Measurements from ENCODE around the gene JAM2. TPM values are rescaled to one million over a fixed set of nuclear protein-coding genes. Genes with fewer than 3 reads are reported as not detected.
"Not testable (repeated sequence)": the region's sequence is repeated elsewhere in the genome, so short reads cannot be mapped to it uniquely, and the experiment has no call there.

The JAM2 gene
- total and polyA plus RNA-seq, 2 donors = 1.9 to 8.6 TPM

DNA sequence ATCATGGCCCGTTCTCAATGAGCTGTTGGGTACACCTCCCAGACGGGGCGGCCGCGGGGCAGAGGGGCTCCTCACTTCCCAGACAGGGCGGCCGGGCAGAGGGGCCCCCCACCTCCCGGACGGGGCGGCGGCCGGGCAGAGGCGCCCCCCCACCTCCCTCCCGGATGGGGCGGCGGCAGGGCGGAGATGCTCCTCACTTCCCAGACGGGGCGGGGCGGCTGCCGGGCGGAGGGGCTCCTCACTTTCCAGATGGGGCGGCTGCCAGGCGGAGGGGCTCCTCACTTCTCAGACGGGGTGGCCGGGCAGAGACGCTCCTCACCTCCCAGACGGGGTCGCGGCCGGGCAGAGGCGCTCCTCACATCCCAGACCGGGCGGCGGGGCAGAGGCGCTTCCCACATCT is 56.4 kb downstream of the JAM2 start:
- not testable (repeated sequence) for DNase-seq (ENCODE audit: low read depth in 6 of 9, low spot score in 9 of 9); H3K4me3 ChIP-seq (ENCODE audit: low read length in 2 of 2); H3K27me3 ChIP-seq (ENCODE audit: control insufficient read depth in 2 of 2, insufficient read depth in 1 of 2, low read length in 1 of 2); H3K36me3 ChIP-seq (ENCODE audit: control insufficient read depth in 2 of 2, insufficient read depth in 2 of 2, low read length in 1 of 2); H3K4me1 ChIP-seq (ENCODE audit: control insufficient read depth in 2 of 2, insufficient read depth in 2 of 2, low read length in 2 of 2); H3K9me3 ChIP-seq (ENCODE audit: control insufficient read depth in 2 of 2, insufficient read depth in 1 of 2, low read length in 1 of 2); H3K27ac ChIP-seq (ENCODE audit: low read depth in 1 of 2, low read length in 1 of 2)
- 92% methylated on average over 35 of the region's 36 CpGs for WGBS

DNA sequence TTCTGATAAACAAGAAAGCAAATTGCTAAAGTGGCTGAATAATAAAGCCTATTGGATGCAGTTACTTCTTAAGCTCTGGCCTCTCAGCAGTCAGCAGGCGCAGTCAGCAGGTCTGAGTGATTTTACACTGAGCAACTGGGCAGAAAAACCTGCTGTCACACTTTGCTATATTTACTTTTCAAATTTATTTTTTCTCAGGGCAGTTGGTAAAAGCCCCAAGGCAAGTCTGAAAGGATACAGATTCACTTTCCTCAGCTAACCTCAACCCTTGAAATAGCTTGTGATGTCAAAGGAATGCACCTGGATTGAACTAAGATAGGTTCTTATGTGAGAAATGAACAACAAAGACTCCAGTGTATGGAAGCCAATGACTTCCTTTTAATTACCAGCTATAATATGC is 61.7 kb downstream of the JAM2 start:
- Histone ChIP-seq H3K27me3 (ENCODE audit: control insufficient read depth in 2 of 2, insufficient read depth in 1 of 2, low read length in 1 of 2) (no peaks in the 10 kb centered on the region), H3K27ac (ENCODE audit: low read depth in 1 of 2, low read length in 1 of 2) (no peak overlapping the region), H3K36me3 (ENCODE audit: control insufficient read depth in 2 of 2, insufficient read depth in 2 of 2, low read length in 1 of 2) (no peaks in the 10 kb centered on the region), H3K4me3 (ENCODE audit: low read length in 2 of 2) (no peak overlapping the region), H3K4me1 (ENCODE audit: control insufficient read depth in 2 of 2, insufficient read depth in 2 of 2, low read length in 2 of 2) (no peaks in the 10 kb centered on the region), H3K9me3 (ENCODE audit: control insufficient read depth in 2 of 2, insufficient read depth in 1 of 2, low read length in 1 of 2) (peaks cover 0 to 4% of the 10 kb centered on the region in 2 donors)
- 97% methylated on average over 1 of the region's 1 CpG for WGBS
- DNase-seq (ENCODE audit: low read depth in 6 of 9, low spot score in 9 of 9) = no peak

DNA sequence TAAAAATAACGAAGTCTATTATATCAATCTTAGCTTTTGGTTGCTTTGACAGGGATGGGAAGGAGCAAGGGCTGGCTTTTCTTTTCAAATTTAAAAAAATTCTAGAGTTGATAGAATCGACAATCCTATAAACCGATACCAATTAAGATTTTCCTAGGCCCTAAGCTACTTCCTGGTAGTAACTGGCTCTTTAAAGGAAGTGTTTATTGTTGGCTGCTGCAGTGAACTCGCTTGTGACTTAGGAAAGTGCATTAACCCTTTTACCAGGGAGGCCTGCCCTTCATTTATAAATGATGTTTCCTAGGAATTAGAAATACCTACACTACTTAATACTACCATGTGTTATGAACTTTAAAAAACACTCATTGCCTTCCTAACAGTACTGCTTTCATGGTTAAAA is 62.5 kb downstream of the JAM2 start:
- Histone ChIP-seq H3K36me3 (ENCODE audit: control insufficient read depth in 2 of 2, insufficient read depth in 2 of 2, low read length in 1 of 2) (no peaks in the 10 kb centered on the region), H3K4me1 (ENCODE audit: control insufficient read depth in 2 of 2, insufficient read depth in 2 of 2, low read length in 2 of 2) (no peaks in the 10 kb centered on the region), H3K27me3 (ENCODE audit: control insufficient read depth in 2 of 2, insufficient read depth in 1 of 2, low read length in 1 of 2) (no peaks in the 10 kb centered on the region), H3K27ac (ENCODE audit: low read depth in 1 of 2, low read length in 1 of 2) (no peak overlapping the region), H3K9me3 (ENCODE audit: control insufficient read depth in 2 of 2, insufficient read depth in 1 of 2, low read length in 1 of 2) (no peaks in the 10 kb centered on the region), H3K4me3 (ENCODE audit: low read length in 2 of 2) (no peak overlapping the region)
- WGBS = 92% methylated on average over 4 of the region's 4 CpGs
- no peak for DNase-seq (ENCODE audit: low read depth in 6 of 9, low spot score in 9 of 9)

DNA sequence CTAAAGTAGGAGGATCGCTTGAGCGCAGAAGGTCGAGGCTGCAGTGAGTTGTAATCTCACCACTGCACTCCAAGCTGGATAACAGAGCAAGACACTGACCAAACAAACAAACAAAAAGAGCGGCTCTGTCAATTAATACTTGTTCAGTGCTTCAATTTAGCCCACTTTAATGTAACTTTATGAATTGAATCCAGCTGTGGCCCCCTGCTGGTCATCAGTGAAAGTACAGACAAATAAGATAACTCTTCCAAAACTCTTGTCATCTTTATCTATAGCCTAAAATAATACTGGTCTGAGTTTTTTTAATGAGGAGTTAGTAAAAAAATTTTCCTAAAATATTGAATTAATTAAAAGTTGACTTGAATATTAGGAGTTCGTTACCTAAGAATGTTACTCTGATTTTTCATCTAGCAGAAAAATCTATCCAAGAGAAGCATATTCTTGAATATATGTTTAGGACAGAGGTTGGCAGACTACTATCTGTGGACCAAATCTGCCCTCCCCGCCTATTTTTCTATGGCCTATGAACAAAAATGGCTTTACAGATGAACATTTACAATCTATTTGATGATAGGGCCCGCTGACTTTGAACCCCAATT is 69.5 kb downstream of the JAM2 start:
- WGBS = 79% methylated on average over 7 of the region's 7 CpGs
- no peaks in the 10 kb centered on the region for H3K9me3 ChIP-seq (ENCODE audit: control insufficient read depth in 2 of 2, insufficient read depth in 1 of 2, low read length in 1 of 2)
- DNase-seq (ENCODE audit: low read depth in 6 of 9, low spot score in 9 of 9) = peak in 8 of 9 donors; percentile 3 to 48 (median 14)
- H3K4me3 ChIP-seq (ENCODE audit: low read length in 2 of 2) = no peak overlapping the region
- H3K4me1 ChIP-seq (ENCODE audit: control insufficient read depth in 2 of 2, insufficient read depth in 2 of 2, low read length in 2 of 2) = no peaks in the 10 kb centered on the region
- H3K27me3 ChIP-seq (ENCODE audit: control insufficient read depth in 2 of 2, insufficient read depth in 1 of 2, low read length in 1 of 2) = no peaks in the 10 kb centered on the region
- H3K36me3 ChIP-seq (ENCODE audit: control insufficient read depth in 2 of 2, insufficient read depth in 2 of 2, low read length in 1 of 2) = peaks cover 0 to 3% of the 10 kb centered on the region in 2 donors
- H3K27ac ChIP-seq (ENCODE audit: low read depth in 1 of 2, low read length in 1 of 2) = no peak overlapping the region

DNA sequence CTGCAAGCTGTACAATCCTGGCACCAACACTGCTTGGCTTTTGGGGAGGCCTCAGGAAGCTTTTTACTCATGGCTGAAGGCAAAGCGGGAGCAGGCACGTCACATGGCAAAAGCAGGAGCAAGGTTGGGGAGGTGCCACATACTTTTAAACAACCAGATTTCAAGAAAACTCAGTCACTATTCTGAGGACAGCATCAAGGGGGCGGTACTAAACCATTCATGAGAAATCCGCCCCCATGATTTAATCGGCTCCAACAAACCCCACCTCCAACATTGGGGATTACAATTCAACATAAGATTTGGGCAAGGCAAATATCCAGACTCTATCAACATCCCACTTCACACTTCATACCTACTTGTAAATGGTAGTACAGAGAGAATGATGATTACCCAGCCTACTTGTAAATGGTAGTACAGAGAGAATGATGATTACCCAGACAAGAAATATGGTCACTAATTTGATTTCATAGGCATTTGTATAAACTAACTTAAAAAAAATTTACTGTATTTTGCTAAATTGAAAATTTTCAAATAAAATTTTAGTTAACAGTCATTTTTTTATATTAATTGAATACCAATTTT is 70.7 kb downstream of the JAM2 start:
- no peaks in the 10 kb centered on the region for H3K4me1 ChIP-seq (ENCODE audit: control insufficient read depth in 2 of 2, insufficient read depth in 2 of 2, low read length in 2 of 2)
- H3K4me3 ChIP-seq (ENCODE audit: low read length in 2 of 2) = no peak overlapping the region
- no peak overlapping the region for H3K27ac ChIP-seq (ENCODE audit: low read depth in 1 of 2, low read length in 1 of 2)
- no peaks in the 10 kb centered on the region for H3K9me3 ChIP-seq (ENCODE audit: control insufficient read depth in 2 of 2, insufficient read depth in 1 of 2, low read length in 1 of 2)
- no peak for DNase-seq (ENCODE audit: low read depth in 6 of 9, low spot score in 9 of 9)
- H3K27me3 ChIP-seq (ENCODE audit: control insufficient read depth in 2 of 2, insufficient read depth in 1 of 2, low read length in 1 of 2) = no peaks in the 10 kb centered on the region
- 96% methylated on average over 5 of the region's 5 CpGs for WGBS
- H3K36me3 ChIP-seq (ENCODE audit: control insufficient read depth in 2 of 2, insufficient read depth in 2 of 2, low read length in 1 of 2) = peaks cover 0 to 3% of the 10 kb centered on the region in 2 donors

DNA sequence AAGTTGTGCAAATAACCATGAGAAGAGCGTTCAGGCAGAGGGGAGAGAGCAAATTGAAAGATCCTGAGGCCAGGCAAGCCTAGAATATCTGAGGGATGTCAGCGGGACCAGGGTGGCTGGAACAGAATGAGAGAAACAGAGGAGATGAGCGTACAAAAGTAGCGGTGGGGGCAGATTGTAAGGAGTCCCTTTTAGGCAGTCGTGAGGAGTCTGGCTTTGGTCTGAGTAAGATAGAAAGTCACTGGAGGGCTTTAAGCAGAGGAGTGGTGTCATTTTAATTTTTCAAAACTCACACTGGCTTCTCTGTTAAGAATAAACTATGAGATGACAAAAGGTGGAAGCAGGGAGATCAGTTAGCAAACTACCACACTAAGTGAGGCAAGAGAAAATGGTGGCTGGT is 71.5 kb downstream of the JAM2 start:
- no peaks in the 10 kb centered on the region for H3K9me3 ChIP-seq (ENCODE audit: control insufficient read depth in 2 of 2, insufficient read depth in 1 of 2, low read length in 1 of 2)
- DNase-seq (ENCODE audit: low read depth in 6 of 9, low spot score in 9 of 9) = no peak
- WGBS = 98% methylated on average over 5 of the region's 5 CpGs
- peaks cover 0 to 3% of the 10 kb centered on the region in 2 donors for H3K36me3 ChIP-seq (ENCODE audit: control insufficient read depth in 2 of 2, insufficient read depth in 2 of 2, low read length in 1 of 2)
- H3K4me3 ChIP-seq (ENCODE audit: low read length in 2 of 2) = no peak overlapping the region
- no peaks in the 10 kb centered on the region for H3K4me1 ChIP-seq (ENCODE audit: control insufficient read depth in 2 of 2, insufficient read depth in 2 of 2, low read length in 2 of 2)
- no peaks in the 10 kb centered on the region for H3K27me3 ChIP-seq (ENCODE audit: control insufficient read depth in 2 of 2, insufficient read depth in 1 of 2, low read length in 1 of 2)
- no peak overlapping the region for H3K27ac ChIP-seq (ENCODE audit: low read depth in 1 of 2, low read length in 1 of 2)

DNA sequence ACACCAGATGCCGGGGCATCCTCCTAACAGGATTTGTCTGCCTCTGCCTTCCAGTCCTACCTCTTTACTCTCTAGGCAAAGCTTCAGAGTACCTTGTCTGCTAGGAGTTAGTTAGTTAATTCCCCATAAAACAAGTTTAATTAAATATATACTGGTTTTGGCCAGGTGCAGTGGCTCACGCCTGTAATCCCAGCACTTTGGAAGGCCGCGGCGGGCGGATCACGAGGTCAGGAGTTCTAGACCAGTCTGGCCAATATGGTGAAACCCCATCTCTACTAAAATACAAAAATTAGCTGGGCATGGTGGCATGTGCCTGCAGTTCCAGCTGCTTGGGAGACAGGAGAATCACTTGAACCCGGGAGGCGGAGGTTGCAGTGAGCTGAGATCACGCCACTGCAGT is 75.0 kb downstream of the JAM2 start:
- H3K36me3 ChIP-seq (ENCODE audit: control insufficient read depth in 2 of 2, insufficient read depth in 2 of 2, low read length in 1 of 2); H3K27ac ChIP-seq (ENCODE audit: low read depth in 1 of 2, low read length in 1 of 2); H3K4me1 ChIP-seq (ENCODE audit: control insufficient read depth in 2 of 2, insufficient read depth in 2 of 2, low read length in 2 of 2); H3K9me3 ChIP-seq (ENCODE audit: control insufficient read depth in 2 of 2, insufficient read depth in 1 of 2, low read length in 1 of 2); H3K27me3 ChIP-seq (ENCODE audit: control insufficient read depth in 2 of 2, insufficient read depth in 1 of 2, low read length in 1 of 2); H3K4me3 ChIP-seq (ENCODE audit: low read length in 2 of 2); DNase-seq (ENCODE audit: low read depth in 6 of 9, low spot score in 9 of 9): not testable (repeated sequence)
- WGBS = 98% methylated on average over 10 of the region's 10 CpGs

DNA sequence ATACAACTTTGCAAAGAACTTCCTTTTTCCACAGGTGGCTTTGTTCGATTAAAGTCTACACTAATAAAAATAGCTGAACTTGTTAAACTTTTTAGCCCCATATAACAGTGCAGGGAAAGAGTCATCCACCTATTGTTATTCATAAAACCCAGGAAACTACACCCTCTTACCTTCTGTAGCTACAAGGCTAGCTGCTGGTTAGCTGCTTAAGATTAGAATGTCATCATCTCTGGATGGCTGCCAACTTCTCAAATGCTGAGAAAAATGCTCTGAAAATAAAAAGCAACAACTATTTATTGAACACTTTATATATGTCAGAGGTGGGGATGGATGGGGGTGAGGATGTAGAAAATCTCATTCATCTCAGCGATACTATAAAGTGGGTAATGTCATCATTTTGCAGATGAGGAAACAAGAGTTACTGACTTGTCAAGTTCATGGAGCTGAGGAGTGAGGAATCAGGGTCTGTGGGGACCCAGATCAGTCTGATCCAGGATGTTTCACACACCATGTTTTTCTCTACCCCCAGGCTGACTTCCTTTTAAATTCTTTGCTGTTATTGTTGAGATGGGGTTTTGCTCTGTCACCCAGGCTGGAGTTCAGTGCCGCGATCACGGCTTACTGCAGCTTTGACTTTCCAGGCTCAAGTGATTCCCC is 78.6 kb downstream of the JAM2 start:
- no peak for DNase-seq (ENCODE audit: low read depth in 6 of 9, low spot score in 9 of 9)

DNA sequence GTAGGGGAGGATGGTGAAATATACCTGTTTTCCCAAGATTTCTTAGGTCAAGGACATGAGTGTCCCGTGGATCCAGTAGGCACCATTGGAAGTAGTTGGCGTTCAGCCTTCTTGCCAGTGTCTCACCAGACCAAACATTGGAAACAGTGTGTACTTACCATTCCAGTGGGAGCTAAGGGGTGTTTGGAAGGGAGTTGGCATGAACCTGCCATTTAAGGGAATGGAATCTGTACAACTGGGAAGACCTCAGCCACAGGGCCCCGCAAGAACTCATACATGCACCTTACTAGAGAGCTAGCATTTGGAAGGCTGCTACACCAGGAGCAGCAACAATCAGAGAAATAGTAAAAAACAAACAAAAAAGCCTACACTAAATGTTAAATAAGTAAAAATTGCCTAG is 82.9 kb downstream of the JAM2 start:
- 98% methylated on average over 3 of the region's 3 CpGs for WGBS
- no peaks in the 10 kb centered on the region for H3K9me3 ChIP-seq (ENCODE audit: control insufficient read depth in 2 of 2, insufficient read depth in 1 of 2, low read length in 1 of 2)

More for the DNA sequence above, 78.6 kb downstream of the JAM2 start:
- 75% methylated on average over 5 of the region's 5 CpGs for WGBS
- Histone ChIP-seq H3K4me1 (ENCODE audit: control insufficient read depth in 2 of 2, insufficient read depth in 2 of 2, low read length in 2 of 2) (no peaks in the 10 kb centered on the region), H3K9me3 (ENCODE audit: control insufficient read depth in 2 of 2, insufficient read depth in 1 of 2, low read length in 1 of 2) (no peaks in the 10 kb centered on the region), H3K27me3 (ENCODE audit: control insufficient read depth in 2 of 2, insufficient read depth in 1 of 2, low read length in 1 of 2) (no peaks in the 10 kb centered on the region), H3K27ac (ENCODE audit: low read depth in 1 of 2, low read length in 1 of 2) (no peak overlapping the region), H3K36me3 (ENCODE audit: control insufficient read depth in 2 of 2, insufficient read depth in 2 of 2, low read length in 1 of 2) (peaks cover 11 to 23% of the 10 kb centered on the region in 2 donors), H3K4me3 (ENCODE audit: low read length in 2 of 2) (no peak overlapping the region)

More for the DNA sequence above, 82.9 kb downstream of the JAM2 start:
- Histone ChIP-seq H3K27ac (ENCODE audit: low read depth in 1 of 2, low read length in 1 of 2) (no peak overlapping the region), H3K4me3 (ENCODE audit: low read length in 2 of 2) (no peak overlapping the region), H3K4me1 (ENCODE audit: control insufficient read depth in 2 of 2, insufficient read depth in 2 of 2, low read length in 2 of 2) (no peaks in the 10 kb centered on the region), H3K36me3 (ENCODE audit: control insufficient read depth in 2 of 2, insufficient read depth in 2 of 2, low read length in 1 of 2) (peaks cover 40 to 47% of the 10 kb centered on the region in 2 donors), H3K27me3 (ENCODE audit: control insufficient read depth in 2 of 2, insufficient read depth in 1 of 2, low read length in 1 of 2) (no peaks in the 10 kb centered on the region)
- no peak for DNase-seq (ENCODE audit: low read depth in 6 of 9, low spot score in 9 of 9)
